ENCODE data around the gene ANTKMT.

DNA sequence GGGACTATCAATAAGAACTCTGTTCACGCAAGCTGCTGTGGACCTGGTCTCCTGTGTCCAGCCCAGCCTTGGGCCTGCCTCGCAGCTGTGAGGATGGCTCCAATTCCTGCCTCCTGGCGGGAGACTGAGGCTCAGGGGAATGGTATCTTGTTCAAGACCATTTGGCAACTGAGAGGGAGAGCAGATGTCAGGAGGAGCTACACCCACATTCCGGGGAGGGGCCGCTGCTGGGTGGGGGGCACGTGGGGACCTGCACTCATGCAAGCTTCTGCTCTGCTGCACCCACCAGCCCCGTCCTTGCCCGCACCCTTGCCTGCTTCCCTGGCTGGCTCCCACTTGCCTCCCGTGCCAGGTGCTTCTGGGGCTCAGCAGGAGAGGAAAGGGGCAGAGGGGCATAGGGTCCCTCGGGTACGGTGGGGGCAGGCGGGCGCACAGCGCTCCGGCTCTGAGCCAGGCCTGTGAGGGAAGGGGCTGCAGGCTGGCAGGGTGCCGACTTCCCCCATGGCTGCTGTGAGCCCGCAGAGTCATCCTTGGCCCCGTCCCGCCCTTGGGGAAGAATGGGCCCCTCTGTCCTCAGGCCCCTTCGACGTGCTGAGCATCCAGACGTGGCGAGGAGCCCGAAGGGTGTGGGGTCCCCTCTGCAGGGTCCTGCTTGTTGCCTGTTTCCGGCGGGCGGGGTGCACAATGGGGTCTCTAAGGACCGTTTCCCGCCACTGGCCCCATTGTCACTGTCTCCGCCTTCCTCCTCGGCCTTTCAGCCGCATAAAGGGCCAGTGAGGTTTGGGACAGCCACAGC, 3.3 kb upstream of the ANTKMT start:
- no peak for TF ChIP-seq EP300 (IDR thresholded peaks at IDR 0.05)
- TF ChIP-seq POLR2AphosphoS5 (IDR thresholded peaks at IDR 0.05) = no peak
- TF ChIP-seq, protein P1, sequence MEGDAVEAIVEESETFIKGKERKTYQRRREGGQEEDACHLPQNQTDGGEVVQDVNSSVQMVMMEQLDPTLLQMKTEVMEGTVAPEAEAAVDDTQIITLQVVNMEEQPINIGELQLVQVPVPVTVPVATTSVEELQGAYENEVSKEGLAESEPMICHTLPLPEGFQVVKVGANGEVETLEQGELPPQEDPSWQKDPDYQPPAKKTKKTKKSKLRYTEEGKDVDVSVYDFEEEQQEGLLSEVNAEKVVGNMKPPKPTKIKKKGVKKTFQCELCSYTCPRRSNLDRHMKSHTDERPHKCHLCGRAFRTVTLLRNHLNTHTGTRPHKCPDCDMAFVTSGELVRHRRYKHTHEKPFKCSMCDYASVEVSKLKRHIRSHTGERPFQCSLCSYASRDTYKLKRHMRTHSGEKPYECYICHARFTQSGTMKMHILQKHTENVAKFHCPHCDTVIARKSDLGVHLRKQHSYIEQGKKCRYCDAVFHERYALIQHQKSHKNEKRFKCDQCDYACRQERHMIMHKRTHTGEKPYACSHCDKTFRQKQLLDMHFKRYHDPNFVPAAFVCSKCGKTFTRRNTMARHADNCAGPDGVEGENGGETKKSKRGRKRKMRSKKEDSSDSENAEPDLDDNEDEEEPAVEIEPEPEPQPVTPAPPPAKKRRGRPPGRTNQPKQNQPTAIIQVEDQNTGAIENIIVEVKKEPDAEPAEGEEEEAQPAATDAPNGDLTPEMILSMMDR (IDR thresholded peaks at IDR 0.05) = no peak
